Activated CD4-positive, alpha-beta T cell treated with anti-CD3 and anti-CD28 coated beads, Interleukin-10, Interleukin-2, amounts not matched to agents 100 ng/mL and 50 ng/mL, durations not matched to agents 16 hours and 8 hours (primary cell): ENCODE data around the gene RIT2.

Experiments
- DNase-seq: peaks from one replicate; pipeline ENCODE4 v3.0.0-alpha.2; 2020

Gene RIT2

DNA sequence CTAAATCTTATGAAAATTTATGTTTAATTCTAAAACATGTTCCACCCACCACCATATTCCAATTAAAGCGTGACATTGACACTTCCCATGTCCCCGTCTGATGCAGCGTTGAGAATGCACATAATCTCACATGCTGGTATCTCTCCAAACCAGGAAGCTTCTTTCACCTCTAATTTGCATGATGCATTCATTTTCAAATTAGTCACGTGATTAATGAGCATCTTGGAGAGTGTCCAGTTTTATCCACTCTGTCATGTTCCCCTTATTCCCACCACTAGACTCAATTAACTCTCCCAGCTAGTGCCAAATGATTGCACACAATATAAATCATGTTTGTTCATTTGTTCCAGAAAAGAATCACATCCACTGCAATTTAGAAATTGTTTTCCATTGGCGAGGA is 105.8 kb downstream of the RIT2 start:
- no peak for DNase-seq

GRCh38 chr18:43007365-43007764 is 108.1 kb downstream of the RIT2 start:
- no peak for DNase-seq

DNA sequence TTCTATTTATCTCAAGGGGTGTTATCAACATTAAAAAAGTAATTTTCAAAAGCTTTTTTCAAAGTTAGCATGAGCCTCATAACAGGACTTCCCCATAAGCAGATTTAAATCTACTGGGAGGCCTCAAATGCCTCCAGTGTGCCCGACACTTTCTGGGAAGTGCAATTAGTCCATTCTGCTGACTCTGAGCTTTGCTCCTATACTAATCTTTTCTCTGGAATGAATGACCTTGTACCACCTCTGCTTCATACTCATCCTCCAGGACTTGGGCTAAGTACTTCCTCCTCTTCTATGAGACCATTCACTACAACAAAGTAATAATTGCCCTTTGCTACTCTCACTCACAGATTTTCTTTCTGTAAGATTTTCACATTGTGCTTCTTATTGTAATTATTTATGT is 111.1 kb downstream of the RIT2 start:
- no peak for DNase-seq

- DNase-seq = no peak
Observed at GRCh38 chr18:43001821-43002220, 113.7 kb downstream of the RIT2 start.

GRCh38 chr18:42996824-42997223 is 118.7 kb downstream of the RIT2 start:
- no peak for DNase-seq

DNA sequence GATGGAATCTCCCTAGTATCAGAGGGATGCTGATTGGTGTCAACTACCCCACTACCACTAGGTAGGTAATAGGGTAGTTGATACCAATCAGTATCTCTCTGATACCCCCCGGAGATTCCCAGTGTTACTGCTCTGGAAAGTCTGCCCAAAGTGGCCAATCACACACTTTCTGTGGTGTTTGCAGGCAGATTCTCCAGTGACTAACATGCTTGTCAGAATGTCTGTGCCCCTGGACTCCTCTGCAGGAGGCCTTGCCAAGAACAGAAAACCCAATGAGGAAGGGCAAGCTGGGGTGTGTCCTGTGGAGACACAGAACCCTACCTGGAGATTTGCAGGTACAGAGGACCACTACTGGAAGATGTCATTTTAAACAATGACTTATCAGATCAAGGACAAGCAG is 135.1 kb downstream of the RIT2 start:
- no peak for DNase-seq

- no peak for DNase-seq
Observed at GRCh38 chr18:42977982-42978637, 137.4 kb downstream of the RIT2 start.

DNA sequence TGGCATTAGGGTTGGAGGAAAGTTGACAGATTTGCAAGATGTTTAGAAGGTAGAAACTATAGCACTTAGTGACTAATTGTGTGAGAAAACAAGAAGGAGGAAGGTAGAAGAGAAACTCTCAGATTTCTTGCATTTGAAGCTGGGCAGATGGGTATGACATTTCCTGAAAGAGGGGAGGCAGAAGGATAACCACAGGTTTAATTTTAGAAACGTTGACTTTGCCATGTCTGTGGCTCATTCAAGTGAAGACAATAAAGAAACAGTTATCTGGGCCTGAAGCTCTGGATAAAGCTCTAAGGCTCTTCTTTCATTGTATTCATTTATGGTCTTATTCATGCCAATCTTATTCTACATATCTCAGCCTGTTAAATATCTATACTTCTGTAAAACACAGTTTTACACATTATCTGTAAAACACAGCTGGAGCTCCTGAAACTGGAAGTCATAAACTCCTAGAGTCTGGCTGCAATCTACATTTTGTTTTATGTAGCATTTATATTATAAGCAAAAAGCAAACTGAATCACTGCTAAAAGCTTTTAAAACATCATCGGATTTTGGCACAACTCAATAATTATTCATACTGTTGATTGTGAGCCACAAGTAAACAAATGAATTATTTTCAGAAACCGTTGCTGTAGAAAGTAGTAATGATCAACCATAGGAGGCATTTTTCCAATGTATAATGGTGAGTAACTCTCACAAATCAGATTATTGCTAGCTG is 138.5 kb downstream of the RIT2 start:
- no peak for DNase-seq

- no peak for DNase-seq
Observed at GRCh38 chr18:42969366-42969765, 146.1 kb downstream of the RIT2 start.

GRCh38 chr18:42961298-42961697 is 154.2 kb downstream of the RIT2 start:
- DNase-seq = no peak

- DNase-seq = no peak
Observed at GRCh38 chr18:42959528-42959927, 156.0 kb downstream of the RIT2 start.

DNA sequence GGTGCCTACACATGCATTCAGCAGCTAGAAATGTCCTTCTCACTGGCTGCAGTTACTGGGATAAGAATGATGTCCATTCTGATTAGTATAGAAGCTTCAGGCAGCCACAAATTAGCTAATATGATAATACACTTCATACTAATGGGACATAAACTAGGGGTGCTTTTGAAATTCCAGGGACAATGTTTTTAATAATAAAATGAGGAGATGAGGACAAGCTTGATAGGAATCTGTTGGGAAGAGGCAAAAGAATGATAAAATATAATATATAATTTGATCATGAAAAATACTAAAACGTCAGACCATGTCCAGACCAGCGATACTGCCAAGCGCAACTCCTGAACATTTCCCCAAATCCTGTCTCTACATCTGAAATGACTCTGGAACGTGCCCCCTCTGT is 157.1 kb downstream of the RIT2 start:
- no peak for DNase-seq

- no peak for DNase-seq
Observed at GRCh38 chr18:42956287-42956686, 159.2 kb downstream of the RIT2 start.

- no peak for DNase-seq
Observed at GRCh38 chr18:42954887-42955286, 160.6 kb downstream of the RIT2 start.

- no peak for DNase-seq
Observed at GRCh38 chr18:42953306-42953705, 162.2 kb downstream of the RIT2 start.

DNA sequence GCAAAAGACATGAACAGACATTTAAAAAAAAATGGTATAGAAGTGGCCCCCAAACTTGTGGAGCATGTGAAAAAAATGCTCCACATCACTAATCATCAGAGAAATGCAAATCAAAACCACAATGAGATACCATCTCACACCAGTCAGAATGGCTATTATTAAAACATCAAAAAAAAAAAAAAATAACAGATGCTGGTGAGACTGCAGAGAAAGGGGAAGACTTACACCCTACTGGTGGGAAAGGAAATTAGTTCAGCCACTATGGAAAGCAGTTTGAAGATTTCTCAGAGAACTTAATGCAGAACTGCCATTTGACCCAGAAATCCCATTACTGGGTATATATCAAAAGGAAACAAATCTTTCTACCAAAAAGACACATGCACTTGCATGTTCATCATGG is 164.8 kb downstream of the RIT2 start:
- no peak for DNase-seq

- DNase-seq = no peak
Observed at GRCh38 chr18:42948831-42949230, 166.7 kb downstream of the RIT2 start.

GRCh38 chr18:42941860-42942259 is 173.6 kb downstream of the RIT2 start:
- no peak for DNase-seq

DNA sequence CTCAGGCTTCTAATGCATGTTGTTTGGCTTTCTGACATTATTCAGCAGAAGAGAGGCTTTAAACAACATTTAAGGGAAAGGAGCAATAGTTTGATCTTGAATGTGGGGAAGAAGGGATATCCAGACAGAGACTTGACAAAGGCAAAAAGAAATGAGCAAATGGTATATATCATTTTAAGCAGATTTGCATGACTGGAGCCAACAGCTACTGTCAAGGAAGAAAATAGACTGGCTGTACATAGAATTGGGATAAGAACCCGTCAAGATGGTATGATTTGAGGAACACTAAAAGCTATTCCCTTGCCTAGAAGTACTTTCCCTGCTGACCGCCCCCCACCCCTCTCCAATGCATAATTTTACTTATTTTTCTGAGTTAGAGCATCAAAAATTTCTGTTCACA is 174.5 kb downstream of the RIT2 start:
- no peak for DNase-seq

GRCh38 chr18:42937436-42937835 is 178.0 kb downstream of the RIT2 start:
- no peak for DNase-seq

GRCh38 chr18:42936289-42936688 is 179.2 kb downstream of the RIT2 start:
- DNase-seq = peak; percentile 0

- DNase-seq = no peak
Observed at GRCh38 chr18:42931491-42931890, 184.0 kb downstream of the RIT2 start.

DNA sequence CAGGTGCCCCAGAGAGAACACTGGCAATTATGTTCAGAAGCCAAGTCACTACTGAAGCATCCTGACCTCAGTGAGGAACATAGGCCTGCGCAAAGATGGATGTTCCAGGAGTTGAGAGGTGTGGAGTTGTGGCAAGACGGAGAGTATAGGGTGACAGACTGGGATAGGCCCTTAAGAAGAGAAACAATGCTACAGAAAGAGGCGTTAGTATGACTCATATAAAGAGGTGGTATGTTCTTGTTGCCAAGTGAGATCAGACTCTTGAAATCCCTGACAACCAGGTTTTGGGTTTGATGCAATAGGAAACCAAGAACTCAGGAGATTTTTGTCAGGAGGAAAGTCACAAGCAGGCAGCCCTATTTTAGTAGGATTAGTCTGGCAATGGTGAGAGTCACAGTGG is 185.6 kb downstream of the RIT2 start:
- no peak for DNase-seq

DNA sequence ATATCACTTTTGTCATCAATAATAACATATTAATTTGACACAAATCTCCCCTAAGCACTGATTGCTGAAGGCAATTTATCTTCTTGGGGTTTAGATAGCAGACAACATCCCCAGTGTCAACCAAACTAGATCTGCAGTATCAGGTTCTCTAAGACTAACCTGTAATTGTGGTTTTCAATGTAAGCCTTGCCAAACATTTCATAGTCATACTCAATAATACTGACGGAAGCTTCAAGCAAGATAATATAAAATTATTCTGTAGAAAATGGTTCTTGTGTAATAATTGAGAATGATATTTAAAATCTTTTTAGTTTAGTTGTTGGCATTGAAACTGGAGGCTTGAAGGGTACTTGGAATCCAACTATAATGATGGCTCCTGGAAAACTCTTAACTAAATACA is 186.3 kb downstream of the RIT2 start:
- DNase-seq = no peak

- DNase-seq = no peak
Observed at GRCh38 chr18:42925036-42925435, 190.4 kb downstream of the RIT2 start.
